LNCAP (cell line): ENCODE results near the gene GUCY2C.

Source experiments
- TF ChIP-seq, protein P1 (sequence below): fragments of 450-650 bp; IDR thresholded peaks from 2 replicates; pipeline ENCODE4 v1.5.1; 2017; ENCODE audit warnings: mild to moderate bottlenecking

Gene GUCY2C

GRCh38 chr12:14601692-14602478 lies 94.5 kb downstream of the GUCY2C start:
- TF ChIP-seq, protein P1, sequence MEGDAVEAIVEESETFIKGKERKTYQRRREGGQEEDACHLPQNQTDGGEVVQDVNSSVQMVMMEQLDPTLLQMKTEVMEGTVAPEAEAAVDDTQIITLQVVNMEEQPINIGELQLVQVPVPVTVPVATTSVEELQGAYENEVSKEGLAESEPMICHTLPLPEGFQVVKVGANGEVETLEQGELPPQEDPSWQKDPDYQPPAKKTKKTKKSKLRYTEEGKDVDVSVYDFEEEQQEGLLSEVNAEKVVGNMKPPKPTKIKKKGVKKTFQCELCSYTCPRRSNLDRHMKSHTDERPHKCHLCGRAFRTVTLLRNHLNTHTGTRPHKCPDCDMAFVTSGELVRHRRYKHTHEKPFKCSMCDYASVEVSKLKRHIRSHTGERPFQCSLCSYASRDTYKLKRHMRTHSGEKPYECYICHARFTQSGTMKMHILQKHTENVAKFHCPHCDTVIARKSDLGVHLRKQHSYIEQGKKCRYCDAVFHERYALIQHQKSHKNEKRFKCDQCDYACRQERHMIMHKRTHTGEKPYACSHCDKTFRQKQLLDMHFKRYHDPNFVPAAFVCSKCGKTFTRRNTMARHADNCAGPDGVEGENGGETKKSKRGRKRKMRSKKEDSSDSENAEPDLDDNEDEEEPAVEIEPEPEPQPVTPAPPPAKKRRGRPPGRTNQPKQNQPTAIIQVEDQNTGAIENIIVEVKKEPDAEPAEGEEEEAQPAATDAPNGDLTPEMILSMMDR: no peak

GRCh38 chr12:14597480-14597879 lies 98.9 kb downstream of the GUCY2C start:
- TF ChIP-seq, protein P1: no peak

DNA sequence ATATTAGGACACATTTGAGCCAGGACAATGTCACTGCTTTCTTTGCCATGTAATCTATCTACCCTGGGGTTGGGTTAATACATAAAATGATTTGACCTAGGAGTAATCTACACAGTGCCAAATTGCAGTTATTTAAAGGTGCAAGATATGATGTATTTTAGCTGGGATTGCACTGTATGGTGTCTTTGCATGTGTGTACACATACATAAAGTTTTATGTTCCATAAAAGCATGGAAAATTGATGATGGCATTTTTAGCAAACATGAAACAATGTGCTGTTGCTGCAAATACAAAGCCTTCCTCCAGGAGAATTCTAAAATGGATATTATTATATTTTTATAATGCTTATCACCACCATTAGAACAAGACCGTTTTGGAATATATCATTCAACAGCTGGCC lies 104.7 kb downstream of the GUCY2C start:
- TF ChIP-seq, protein P1: no peak

- TF ChIP-seq, protein P1: no peak
Measured at GRCh38 chr12:14589169-14590004, 107.0 kb downstream of the GUCY2C start.

- TF ChIP-seq, protein P1: no peak
Measured at GRCh38 chr12:14588571-14588970, 107.8 kb downstream of the GUCY2C start.

- TF ChIP-seq, protein P1: no peak
Measured at GRCh38 chr12:14578646-14579045, 117.8 kb downstream of the GUCY2C start.

GRCh38 chr12:14577344-14577743 lies 119.1 kb downstream of the GUCY2C start:
- TF ChIP-seq, protein P1: no peak
